Measurements from ENCODE around the gene RNPEP. TPM values are rescaled to one million over a fixed set of nuclear protein-coding genes. Genes with fewer than 3 reads are reported as not detected.
A peak's percentile ranks its signal among the peaks of the same experiment; 100 is the strongest.

Gene RNPEP
- 10 to 100 TPM; 43.0 to 66.7 (median 57.4) TPM for total RNA-seq

GRCh38 chr1:201982623-201983379, at the start of gene RNPEP:
RNPEP (plus strand) TSS chr1:201982648; CDS start chr1:201982667, 19 bp downstream.
- TF ChIP-seq POLR2AphosphoS5 (IDR thresholded peaks at IDR 0.05): peak in 2 of 3 donors; percentile 40 to 45
- TF ChIP-seq POLR2A (IDR thresholded peaks at IDR 0.05): no peak
- TF ChIP-seq CTCF (IDR thresholded peaks at IDR 0.05): no peak
- intact Hi-C loops (cut with DNase I; ENCODE audit: low total_unique reads): no loop called here
- peak within 1 kb of the TSS; percentile 77 to 93 for H3K27ac ChIP-seq
- DNase-seq (ENCODE audit: low spot score in 2 of 2): peak; percentile 53 to 66
- H3K9me3 ChIP-seq: no peaks in the 10 kb centered on the region
- H3K4me3 ChIP-seq: peak within 1 kb of the TSS; percentile 95 to 96 (median 95)
- no peaks in the 10 kb centered on the region for H3K36me3 ChIP-seq
- no peaks in the 10 kb centered on the region for H3K27me3 ChIP-seq
- no peaks in the 10 kb centered on the region for H3K4me1 ChIP-seq

- DNase-seq (ENCODE audit: low spot score in 2 of 2): no peak
- intact Hi-C loops (cut with DNase I; ENCODE audit: low total_unique reads): no loop called here
- Histone ChIP-seq H3K4me1 (peaks cover 0 to 5% of the 10 kb centered on the region in 2 donors), H3K27me3 (no peaks in the 10 kb centered on the region), H3K36me3 (no peaks in the 10 kb centered on the region), H3K9me3 (no peaks in the 10 kb centered on the region), H3K27ac (peak overlapping the region; percentile 19 to 41), H3K4me3 (no peak overlapping the region)
- no peak for TF ChIP-seq POLR2A (IDR thresholded peaks at IDR 0.05)
- TF ChIP-seq CTCF (IDR thresholded peaks at IDR 0.05): no peak
- TF ChIP-seq POLR2AphosphoS5 (IDR thresholded peaks at IDR 0.05): no peak
Observed at GRCh38 chr1:201933840-201934430, 48.5 kb upstream of the RNPEP start.

- Histone ChIP-seq H3K27me3 (no peaks in the 10 kb centered on the region), H3K4me1 (peaks cover 0 to 5% of the 10 kb centered on the region in 2 donors), H3K9me3 (no peaks in the 10 kb centered on the region), H3K4me3 (peak overlapping the region in 1 of 3 donors; percentile 21), H3K36me3 (no peaks in the 10 kb centered on the region), H3K27ac (peak overlapping the region; percentile 60 to 77)
- intact Hi-C loops (cut with DNase I; ENCODE audit: low total_unique reads): no loop called here
- no peak for TF ChIP-seq CTCF (IDR thresholded peaks at IDR 0.05)
- no peak for TF ChIP-seq POLR2A (IDR thresholded peaks at IDR 0.05)
- no peak for TF ChIP-seq POLR2AphosphoS5 (IDR thresholded peaks at IDR 0.05)
- DNase-seq (ENCODE audit: low spot score in 2 of 2): no peak
Observed at GRCh38 chr1:201937624-201938213, 44.7 kb upstream of the RNPEP start.

GRCh38 chr1:201938440-201939035, 43.9 kb upstream of the RNPEP start:
- Histone ChIP-seq H3K27ac (peak overlapping the region; percentile 60 to 77), H3K9me3 (no peaks in the 10 kb centered on the region), H3K4me3 (peak overlapping the region in 1 of 3 donors; percentile 21), H3K4me1 (peaks cover 0 to 5% of the 10 kb centered on the region in 2 donors), H3K27me3 (no peaks in the 10 kb centered on the region), H3K36me3 (no peaks in the 10 kb centered on the region)
- intact Hi-C loops (cut with DNase I; ENCODE audit: low total_unique reads): no loop called here
- no peak for DNase-seq (ENCODE audit: low spot score in 2 of 2)
- TF ChIP-seq CTCF (IDR thresholded peaks at IDR 0.05): no peak
- no peak for TF ChIP-seq POLR2AphosphoS5 (IDR thresholded peaks at IDR 0.05)
- no peak for TF ChIP-seq POLR2A (IDR thresholded peaks at IDR 0.05)

Data from breast epithelium (tissue), 4 donors.